CMK (cell line): ENCODE data around the gene PSEN2.
A peak's percentile ranks its signal among the peaks of the same experiment; 100 is the strongest.

Experiments used
- DNase-seq: peaks from one replicate; pipeline ENCODE4 v3.0.0-alpha.2; 2010; ENCODE audit warnings: low read depth

Gene PSEN2

GRCh38 chr1:226865590-226865989 lies 4.8 kb upstream of the PSEN2 start:
- DNase-seq = no peak

- no peak for DNase-seq
Observed at GRCh38 chr1:226867461-226868054, 2.9 kb upstream of the PSEN2 start.

GRCh38 chr1:226868726-226869125 lies 1.7 kb upstream of the PSEN2 start:
- DNase-seq = no peak

GRCh38 chr1:226870026-226870400 lies 403 bp upstream of the PSEN2 start:
- DNase-seq = no peak

- no peak for DNase-seq
Observed at GRCh38 chr1:226871636-226872327, 1.4 kb downstream of the PSEN2 start.

- peak; percentile 24 for DNase-seq
Observed at GRCh38 chr1:226872437-226872836, 2.0 kb downstream of the PSEN2 start.

- no peak for DNase-seq
Observed at GRCh38 chr1:226873771-226874578, 3.6 kb downstream of the PSEN2 start.

GRCh38 chr1:226874579-226875425 lies 4.4 kb downstream of the PSEN2 start:
- DNase-seq = no peak

GRCh38 chr1:226875641-226876295 lies 5.4 kb downstream of the PSEN2 start:
- DNase-seq = no peak

GRCh38 chr1:226877669-226878068 lies 7.3 kb downstream of the PSEN2 start:
- DNase-seq = no peak

- DNase-seq = no peak
Observed at GRCh38 chr1:226880372-226881287, 10.2 kb downstream of the PSEN2 start.

GRCh38 chr1:226881515-226882185 lies 11.2 kb downstream of the PSEN2 start:
- no peak for DNase-seq

- no peak for DNase-seq
Observed at GRCh38 chr1:226882187-226882586, 11.8 kb downstream of the PSEN2 start.

- no peak for DNase-seq
Observed at GRCh38 chr1:226882631-226883409, 12.4 kb downstream of the PSEN2 start.

- DNase-seq = no peak
Observed at GRCh38 chr1:226883630-226884029, 13.2 kb downstream of the PSEN2 start.

- DNase-seq = no peak
Observed at GRCh38 chr1:226884116-226884625, 13.8 kb downstream of the PSEN2 start.

- DNase-seq = no peak
Observed at GRCh38 chr1:226884966-226885820, 14.8 kb downstream of the PSEN2 start.
